Stimulated activated CD8-positive, alpha-beta memory T cell treated with anti-CD3 and anti-CD28 coated beads, Interleukin-12 subunit alpha, Interleukin-12 subunit beta, amount 100 ng/mL, for 24 hours (primary cell): Measurements from ENCODE around the gene CHIC2.

ENCODE experiments used
- DNase-seq: peaks from one replicate; pipeline ENCODE4 v3.0.0-alpha.2; 2020; ENCODE audit errors: extremely low read depth

Gene CHIC2

DNA sequence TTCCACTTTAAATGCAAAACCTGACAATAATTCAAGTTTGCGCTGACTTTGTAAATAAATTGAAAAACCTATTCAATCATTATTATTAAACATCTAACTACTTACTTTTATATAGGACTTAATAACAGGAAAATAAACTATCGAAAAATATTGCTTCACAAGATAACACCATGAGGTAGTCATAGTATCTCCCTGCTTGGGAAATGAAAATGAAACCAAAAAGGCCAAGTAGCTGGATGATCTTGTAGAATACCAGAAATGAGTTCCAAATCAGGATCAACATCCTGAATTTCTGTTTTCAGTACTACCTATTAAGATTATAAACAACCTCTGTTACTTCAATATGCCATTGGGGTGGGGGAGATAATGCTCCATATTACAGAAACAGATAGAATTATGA, 58.9 kb downstream of the CHIC2 start:
- no peak for DNase-seq

DNA sequence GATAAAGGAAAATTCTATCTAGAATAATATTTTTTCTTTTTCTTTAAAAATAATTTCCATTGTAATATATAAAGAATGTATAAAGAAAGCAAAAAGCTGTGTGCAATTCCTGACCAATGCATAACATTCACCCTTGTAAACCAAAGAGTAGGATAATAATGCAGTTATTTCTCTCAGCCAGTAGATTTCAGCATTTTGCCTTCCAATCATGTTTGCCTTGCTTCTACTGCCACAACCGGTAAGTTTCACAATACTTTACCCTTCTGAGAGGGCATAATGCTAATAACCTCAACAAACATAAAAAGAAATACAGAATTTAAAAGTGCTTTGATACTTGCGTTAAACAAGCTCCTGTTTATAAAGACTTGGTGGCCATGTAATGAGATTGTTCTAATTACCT, 59.9 kb downstream of the CHIC2 start:
- no peak for DNase-seq

DNA sequence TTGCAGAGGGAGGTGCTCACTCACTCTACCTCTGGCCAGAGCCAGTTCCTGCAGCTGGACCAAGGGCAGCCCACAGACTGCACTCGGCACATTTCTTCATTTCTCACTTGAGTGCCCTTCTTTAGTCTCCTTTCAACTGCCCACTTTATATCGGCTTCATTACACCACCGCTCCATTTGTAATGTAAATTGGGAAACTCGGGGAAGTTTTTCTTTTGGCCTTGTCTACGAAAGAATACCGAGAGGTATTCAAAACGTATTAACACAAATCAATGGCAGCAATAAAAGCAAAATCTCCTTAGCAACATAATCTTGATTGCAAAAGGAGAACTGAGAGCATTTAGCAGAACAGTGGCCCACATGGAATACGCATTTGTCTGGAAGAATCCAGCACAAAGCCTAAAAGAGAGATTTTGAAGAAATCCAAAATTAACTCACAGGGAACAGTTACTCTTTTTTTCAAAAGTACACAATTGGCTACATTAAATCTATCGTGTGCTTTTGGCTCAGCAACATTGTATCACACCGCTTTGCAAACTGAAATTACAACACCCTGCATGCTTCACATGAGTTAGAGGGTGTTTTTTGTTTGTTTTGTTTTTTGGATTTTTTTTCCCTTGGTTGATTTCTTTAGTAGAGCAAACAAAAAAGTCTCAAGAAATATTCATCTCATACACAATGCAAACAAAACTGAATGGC, 62.6 kb downstream of the CHIC2 start:
- no peak for DNase-seq

DNA sequence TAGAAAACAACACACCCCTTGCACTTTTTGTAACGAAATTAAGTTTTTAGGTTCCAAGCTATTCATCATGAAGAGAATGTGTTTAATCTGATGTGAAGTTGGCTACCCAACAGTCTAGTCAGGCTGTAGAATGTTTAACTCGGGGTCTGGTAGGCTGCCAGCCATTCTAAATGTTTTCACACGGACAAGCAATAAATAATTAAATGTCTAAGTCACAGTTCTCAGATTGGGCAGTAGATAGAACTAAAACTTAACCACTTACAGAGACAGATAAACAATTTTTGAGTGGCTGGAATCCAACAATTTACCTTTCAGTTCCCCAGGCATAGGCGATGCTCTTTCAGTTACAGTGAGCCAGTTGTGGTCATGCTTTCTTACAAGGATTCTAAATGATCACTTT, 66.5 kb downstream of the CHIC2 start:
- DNase-seq, result no peak

DNA sequence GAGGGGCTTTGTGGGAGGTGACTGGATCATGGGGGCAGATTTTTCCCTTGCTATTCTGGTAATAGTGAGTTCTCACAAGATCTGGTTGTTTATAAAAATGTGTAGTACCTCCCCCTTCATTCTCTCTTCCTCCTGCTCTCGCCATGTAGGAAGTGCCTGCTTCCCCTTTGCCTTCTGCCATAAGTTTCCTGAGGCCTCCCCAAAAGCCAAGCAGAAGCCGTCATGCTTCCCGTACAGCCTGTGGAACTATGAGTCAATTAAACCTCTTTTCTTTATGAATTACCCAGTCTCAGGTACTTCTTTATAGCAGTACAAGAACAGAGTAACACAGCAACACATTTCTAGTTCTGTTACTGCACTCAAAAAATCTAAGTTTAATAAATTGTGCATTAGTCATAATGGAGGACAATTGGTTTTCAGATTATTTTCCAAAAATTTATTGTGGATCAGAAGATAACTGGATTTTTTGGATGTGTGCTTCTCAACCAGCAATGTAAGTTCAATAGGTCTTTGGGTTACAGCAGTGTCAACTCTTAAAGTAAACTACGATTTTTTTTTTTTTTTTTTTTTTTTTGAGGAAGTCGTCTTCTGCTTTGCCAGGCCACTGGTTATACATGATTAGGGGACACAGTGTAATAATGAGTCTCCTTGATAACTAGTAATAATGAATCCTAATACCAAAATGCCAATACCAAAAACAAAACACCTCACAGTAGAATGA, 69.9 kb downstream of the CHIC2 start:
- no peak for DNase-seq

DNA sequence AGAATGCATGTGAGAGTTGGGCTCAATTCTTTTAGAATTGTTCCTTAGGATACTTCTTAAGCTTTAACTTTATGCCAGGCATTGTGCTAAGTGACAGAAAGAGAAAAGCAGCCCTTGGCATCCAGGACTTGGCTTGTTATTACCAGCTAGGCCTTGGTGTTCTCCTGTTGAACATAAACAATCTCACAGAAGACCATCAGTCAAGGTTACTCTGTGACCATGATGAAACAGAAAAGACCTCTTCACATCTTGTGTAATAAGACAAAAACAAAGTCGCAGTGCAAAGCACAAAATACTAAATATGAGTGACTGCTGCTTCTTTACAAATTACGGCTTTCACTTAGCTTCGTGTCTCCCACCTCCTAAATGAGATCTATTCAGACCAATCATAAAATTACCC, 71.6 kb downstream of the CHIC2 start:
- no peak for DNase-seq

DNA sequence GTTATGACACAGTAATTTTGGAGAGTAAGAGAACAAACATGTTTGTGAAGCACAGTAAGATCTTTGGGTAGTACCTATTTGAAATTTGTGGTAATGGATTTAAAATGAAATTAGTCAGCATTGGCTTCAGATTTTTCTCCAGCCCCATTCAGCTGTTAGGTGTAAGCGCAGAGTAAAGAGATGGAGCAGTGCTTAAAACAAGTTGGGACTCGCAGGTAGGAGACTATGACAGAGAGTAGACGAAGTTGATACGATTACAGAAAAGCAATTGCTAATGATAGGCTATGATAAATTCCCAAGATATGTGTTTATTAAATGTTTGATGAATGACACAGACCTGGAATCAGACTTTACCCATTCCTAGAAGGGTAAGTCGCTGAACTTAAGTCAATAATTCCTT, 72.6 kb downstream of the CHIC2 start:
- no peak for DNase-seq

DNA sequence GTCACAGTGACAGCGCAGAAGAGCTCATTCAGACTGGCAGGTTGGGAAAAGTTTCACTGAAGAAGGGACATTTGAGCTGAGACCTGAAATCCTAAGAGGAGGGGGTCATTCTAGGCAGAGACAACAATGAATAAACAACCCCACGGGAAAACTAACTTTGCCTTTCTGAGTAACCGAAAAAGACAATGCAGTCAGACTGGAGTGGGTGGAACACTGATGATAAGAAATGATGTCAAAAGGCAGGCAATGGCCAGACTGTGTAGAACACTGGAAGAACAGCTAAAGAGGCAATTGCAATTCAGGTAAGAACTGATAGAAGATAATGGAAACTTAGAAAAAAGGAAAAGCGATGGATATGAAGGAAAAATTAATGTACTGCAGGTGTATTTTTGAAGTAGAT, 73.8 kb downstream of the CHIC2 start:
- no peak for DNase-seq

DNA sequence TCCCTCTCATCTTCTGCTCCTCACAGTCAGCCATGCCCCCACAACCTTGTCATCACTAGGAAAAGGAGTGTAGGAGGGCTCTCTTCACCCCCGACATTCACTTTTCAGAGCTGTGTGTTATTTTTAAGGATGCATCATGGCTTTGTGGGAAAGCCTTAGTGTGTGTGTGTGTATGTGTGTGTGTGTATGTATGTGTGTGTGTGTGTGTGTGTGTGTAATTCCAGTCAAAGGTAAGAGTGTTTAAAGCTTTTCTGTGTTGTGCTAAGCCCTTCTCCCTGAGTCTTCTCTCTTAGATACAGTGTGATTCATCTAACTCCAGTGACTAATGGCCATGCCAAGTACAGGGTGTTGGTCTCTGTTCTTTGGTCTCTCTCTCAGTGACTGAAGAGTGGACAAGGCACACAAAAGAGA, 76.6 kb downstream of the CHIC2 start:
- no peak for DNase-seq

DNA sequence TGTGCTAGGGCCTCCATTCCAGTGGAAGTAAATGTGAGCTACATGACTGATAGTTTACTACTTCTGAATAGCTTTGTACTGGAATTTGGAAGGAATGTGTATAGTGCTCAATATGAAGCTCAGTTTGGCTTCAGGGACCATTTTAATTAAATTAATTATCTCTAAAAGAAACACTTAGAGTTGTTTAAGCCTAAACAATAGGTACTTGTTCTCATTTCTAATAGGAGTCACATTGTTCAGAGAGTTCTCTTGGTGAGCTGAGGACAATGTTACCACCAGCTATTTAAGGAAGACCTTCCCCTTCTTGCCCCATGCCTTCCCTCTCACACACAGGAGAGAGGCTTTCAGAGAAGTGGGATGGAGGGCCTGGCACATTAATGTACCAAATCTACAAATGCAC, 78.3 kb downstream of the CHIC2 start:
- DNase-seq, result no peak

DNA sequence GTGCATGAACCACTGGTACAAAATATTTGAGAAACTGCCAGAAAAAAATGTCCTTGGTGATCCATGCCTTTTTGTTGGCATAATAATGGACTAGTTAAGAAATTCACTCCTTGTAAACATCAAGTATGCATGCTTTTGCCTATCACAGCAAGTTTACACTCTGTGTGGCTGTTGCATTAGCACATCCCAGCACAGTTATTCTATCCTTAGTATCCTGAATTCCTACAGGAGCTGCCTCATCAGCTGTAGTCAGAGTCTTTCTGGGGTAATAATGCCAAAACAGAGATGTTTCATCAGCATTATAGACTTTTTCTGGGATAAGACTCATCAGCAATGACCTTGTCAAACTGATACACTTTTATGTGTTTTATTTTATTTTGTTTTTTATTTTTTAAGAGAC, 82.8 kb downstream of the CHIC2 start:
- DNase-seq, result no peak

DNA sequence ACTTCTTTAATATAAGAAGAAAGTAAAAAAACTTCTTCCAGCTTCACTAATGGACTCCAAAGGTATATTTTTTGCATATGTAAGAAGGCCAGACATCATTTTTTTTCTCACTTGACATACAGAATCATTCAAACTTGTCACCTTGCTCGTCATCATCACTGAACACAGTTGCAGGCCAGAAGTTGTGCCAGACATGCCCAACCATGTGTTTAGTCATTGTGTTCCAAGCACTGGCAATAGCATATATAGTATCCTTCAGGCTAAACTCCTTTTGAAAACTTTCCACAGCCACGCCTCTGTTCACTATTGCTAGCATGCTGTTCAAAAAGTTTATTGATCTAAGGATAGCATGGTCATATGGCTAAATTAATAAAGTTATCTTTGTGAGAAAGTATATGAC, 83.3 kb downstream of the CHIC2 start:
- DNase-seq, result no peak

DNA sequence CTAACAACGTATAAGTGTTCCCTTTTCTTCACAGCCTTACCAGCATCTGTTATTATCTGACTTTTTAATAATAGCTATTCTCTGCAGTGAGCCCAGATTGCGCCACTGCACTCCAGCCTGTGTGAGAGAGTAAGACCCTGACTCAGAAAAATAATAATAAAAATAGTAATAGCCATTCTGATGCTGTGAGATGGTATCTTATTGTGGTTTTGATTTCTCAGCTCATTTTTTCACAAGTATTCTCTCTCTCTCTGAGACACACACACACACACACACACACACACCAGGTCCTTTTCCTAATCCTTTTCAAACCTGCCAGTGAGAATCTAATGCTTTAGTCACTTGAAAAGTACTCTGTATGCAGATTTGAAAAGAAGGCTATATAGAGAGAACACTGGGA, 89.8 kb downstream of the CHIC2 start:
- DNase-seq, result no peak

DNA sequence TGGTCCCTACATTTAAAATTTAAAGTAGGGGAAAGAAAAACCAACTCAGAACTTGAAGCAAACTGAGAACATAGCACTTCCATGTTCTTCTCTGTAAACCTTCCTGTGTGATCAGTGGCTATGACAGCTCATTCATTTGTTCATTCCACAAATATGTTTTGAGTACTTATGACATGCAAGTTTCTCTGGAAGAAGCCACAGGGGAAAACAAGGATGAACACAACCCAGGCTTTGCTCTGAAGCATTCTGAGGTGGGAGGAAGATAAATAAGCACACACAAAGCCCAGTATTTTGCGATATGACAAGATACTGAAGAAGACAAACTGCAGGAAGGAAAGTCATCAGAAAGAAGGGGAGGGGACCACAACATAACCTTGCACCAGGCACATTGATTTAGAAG, 96.4 kb downstream of the CHIC2 start:
- no peak for DNase-seq

DNA sequence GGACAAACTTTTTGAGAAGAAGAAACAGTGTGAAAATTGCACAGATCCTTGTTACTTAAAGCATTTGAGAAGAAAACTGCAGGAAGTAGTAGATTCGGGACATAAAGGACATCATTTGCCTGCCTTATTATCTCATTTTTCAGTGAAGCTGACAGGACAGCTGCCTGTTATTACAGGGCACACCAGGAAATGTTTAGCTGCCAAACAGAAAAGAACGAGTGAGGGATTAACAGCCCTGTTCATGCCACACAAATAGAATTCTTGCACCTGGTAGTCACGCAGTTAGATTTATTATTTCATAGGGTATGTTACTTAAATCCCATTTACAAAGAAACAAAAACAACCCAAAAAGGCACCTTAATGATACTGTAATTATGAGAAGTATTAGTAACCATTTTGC, 100.6 kb downstream of the CHIC2 start:
- no peak for DNase-seq

DNA sequence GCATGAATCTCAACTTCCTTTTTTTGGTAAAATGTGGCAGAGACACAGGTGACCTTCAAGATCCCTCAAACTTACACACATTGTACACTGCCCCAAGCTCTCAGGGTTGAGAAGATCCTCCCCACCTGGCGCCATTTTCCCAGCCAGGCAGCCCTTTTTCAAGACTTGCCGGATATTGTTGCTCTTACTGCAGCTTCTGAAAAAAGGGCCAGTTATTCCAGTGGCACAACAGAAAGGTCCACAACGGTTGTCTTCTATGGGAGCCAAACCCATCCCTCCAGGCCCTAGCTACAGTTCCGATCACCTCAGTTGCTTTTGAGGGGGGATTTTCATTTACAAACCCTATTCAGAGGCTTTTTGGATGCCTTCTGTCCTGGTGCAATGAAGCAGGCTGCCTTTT, 101.1 kb downstream of the CHIC2 start:
- DNase-seq, result no peak

DNA sequence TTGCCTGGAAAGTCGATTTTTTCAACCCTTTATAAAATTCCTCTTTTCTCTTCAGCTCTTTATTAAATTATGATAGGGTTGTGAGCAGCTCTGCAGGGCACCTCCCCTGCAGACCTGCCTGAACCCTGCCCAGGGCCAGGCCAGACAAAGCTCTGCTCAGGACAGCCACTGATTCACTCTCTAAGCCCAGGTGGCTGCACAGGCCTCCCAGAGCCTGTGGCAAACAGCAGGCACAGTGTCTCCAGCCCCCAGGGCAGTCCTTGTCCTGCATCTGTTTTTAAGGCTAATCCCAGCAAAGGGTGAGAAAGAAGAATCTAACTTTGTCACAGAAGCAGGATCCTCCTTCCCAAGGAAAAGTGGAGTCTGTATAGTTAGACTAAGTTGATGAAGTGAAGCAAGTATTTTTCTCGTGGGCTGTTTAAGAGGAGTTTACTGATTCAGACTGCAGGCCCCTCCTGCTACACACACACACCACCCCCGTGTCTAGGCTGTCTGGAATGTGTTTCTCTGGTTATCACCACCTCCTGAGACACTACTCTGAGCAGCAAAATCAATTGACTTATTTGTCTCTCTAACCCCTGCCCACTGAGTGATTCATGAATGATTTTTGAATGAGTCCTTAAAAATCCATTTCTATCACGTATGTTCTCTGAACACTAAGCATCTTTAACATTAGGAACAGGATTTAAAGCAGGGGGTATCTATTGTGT, 101.7 kb downstream of the CHIC2 start:
- no peak for DNase-seq

DNA sequence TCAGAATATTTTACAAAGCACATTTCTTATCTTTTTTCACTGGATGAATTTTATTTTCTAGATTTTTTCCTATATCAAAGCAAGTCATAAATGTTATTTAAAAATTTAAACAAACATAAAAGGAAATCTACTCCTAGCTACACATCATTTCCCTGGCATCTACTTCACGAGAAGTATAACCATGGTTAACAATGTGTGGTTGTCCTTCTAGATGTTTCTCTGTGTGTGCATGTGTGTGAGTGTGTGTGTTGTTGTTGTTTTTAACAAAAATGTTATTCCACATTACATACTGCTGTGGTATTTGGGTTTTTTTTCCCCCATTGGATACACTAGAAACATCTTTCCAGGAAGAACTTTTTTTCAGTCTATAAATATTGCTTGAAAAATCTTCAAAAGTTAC, 103.1 kb downstream of the CHIC2 start:
- DNase-seq, result no peak

DNA sequence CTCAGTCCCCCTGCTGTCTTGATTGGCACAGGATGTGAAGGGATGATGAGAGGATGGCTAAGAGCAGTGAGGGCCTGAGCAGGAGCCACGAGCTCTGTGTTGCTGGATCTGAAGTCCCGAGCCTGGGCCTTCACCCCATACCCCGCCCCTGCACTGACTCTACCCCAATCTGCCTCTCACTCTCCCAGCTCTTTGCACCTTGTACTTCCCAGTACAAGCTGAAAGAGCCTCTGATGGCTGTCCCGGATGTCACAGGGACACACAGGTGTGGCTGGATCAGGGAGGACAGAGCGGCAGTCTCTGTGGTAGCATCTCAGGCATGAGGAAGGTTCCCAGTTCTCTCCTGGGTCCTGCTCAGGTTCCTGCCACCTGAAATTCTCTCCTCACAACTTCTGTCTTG, 103.6 kb downstream of the CHIC2 start:
- no peak for DNase-seq
